HG02973 (cell line): ENCODE measurements around the gene SCN1A.

Experiments
- ATAC-seq: cut with Tn5 transposase; IDR thresholded peaks from one replicate; pipeline ENCODE4 v1.9.1; 2021; ENCODE audit warnings: moderate library complexity; ENCODE audit not compliant: unreplicated experiment

SCN1A gene

GRCh38 chr2:166082736-166083135 lies 45.1 kb downstream of the SCN1A start:
- no peak for ATAC-seq

- ATAC-seq: no peak
Measured at GRCh38 chr2:166081852-166082251, 46.0 kb downstream of the SCN1A start.

GRCh38 chr2:166081131-166081632 lies 46.6 kb downstream of the SCN1A start:
- ATAC-seq: no peak

- no peak for ATAC-seq
Measured at GRCh38 chr2:166074430-166074829, 53.4 kb downstream of the SCN1A start.

- ATAC-seq: no peak
Measured at GRCh38 chr2:166074011-166074410, 53.8 kb downstream of the SCN1A start.

GRCh38 chr2:166070231-166070630 lies 57.6 kb downstream of the SCN1A start:
- no peak for ATAC-seq

GRCh38 chr2:166068981-166069380 lies 58.8 kb downstream of the SCN1A start:
- ATAC-seq: no peak

GRCh38 chr2:166067229-166067628 lies 60.6 kb downstream of the SCN1A start:
- no peak for ATAC-seq

- no peak for ATAC-seq
Measured at GRCh38 chr2:166060191-166060590, 67.6 kb downstream of the SCN1A start.

- ATAC-seq: no peak
Measured at GRCh38 chr2:166057370-166058164, 70.3 kb downstream of the SCN1A start.

- ATAC-seq: no peak
Measured at GRCh38 chr2:166044853-166045483, 82.9 kb downstream of the SCN1A start.

GRCh38 chr2:166042768-166043390 lies 84.9 kb downstream of the SCN1A start:
- ATAC-seq: no peak

GRCh38 chr2:166042356-166042755 lies 85.5 kb downstream of the SCN1A start:
- no peak for ATAC-seq

GRCh38 chr2:166041613-166042012 lies 86.2 kb downstream of the SCN1A start:
- ATAC-seq: no peak

GRCh38 chr2:166032361-166032760 lies 95.5 kb downstream of the SCN1A start:
- no peak for ATAC-seq

- no peak for ATAC-seq
Measured at GRCh38 chr2:166031054-166031453, 96.8 kb downstream of the SCN1A start.

GRCh38 chr2:166025313-166025712 lies 102.5 kb downstream of the SCN1A start:
- ATAC-seq: no peak

GRCh38 chr2:166017208-166017607 lies 110.6 kb downstream of the SCN1A start:
- no peak for ATAC-seq

GRCh38 chr2:166013878-166014277 lies 113.9 kb downstream of the SCN1A start:
- ATAC-seq: no peak

- ATAC-seq: no peak
Measured at GRCh38 chr2:166011660-166012059, 116.2 kb downstream of the SCN1A start.

GRCh38 chr2:166000401-166000800 lies 127.4 kb downstream of the SCN1A start:
- no peak for ATAC-seq

- no peak for ATAC-seq
Measured at GRCh38 chr2:165990846-165991245, 137.0 kb downstream of the SCN1A start.
